ENCODE measurements around the gene ITCH. TPM values are rescaled to one million over a fixed set of nuclear protein-coding genes. Genes with fewer than 3 reads are reported as not detected.

ITCH gene
- total RNA-seq, 2 experiments from 2014 or later: 45.1 to 55.2 TPM

GRCh38 chr20:34537651-34538050 is 174.6 kb downstream of the ITCH start:
- Mint-ChIP-seq H3K4me3 (no peak overlapping the region), H3K9me3 (no peaks in the 10 kb centered on the region), H3K4me1 (peaks cover 6% of the 10 kb centered on the region), H3K27ac (no peak overlapping the region), H3K36me3 (peaks cover 9% of the 10 kb centered on the region), H3K27me3 (no peaks in the 10 kb centered on the region)
- DNase-seq: no peak

GRCh38 chr20:34538671-34539123 is 175.6 kb downstream of the ITCH start:
- H3K27me3 Mint-ChIP-seq: no peaks in the 10 kb centered on the region
- H3K9me3 Mint-ChIP-seq: no peaks in the 10 kb centered on the region
- peaks cover 6% of the 10 kb centered on the region for H3K4me1 Mint-ChIP-seq
- H3K27ac Mint-ChIP-seq: no peak overlapping the region
- peaks cover 9% of the 10 kb centered on the region for H3K36me3 Mint-ChIP-seq
- DNase-seq: peak; percentile 50
- no peak overlapping the region for H3K4me3 Mint-ChIP-seq

GRCh38 chr20:34539756-34540155 is 176.7 kb downstream of the ITCH start:
- Mint-ChIP-seq H3K27me3 (no peaks in the 10 kb centered on the region), H3K9me3 (no peaks in the 10 kb centered on the region), H3K36me3 (peaks cover 9% of the 10 kb centered on the region), H3K4me3 (no peak overlapping the region), H3K27ac (no peak overlapping the region), H3K4me1 (peaks cover 16% of the 10 kb centered on the region)
- DNase-seq: no peak

- Mint-ChIP-seq H3K27me3 (no peaks in the 10 kb centered on the region), H3K4me1 (peaks cover 18% of the 10 kb centered on the region), H3K4me3 (no peak overlapping the region), H3K27ac (peak overlapping the region; percentile 72), H3K36me3 (peaks cover 9% of the 10 kb centered on the region), H3K9me3 (no peaks in the 10 kb centered on the region)
- DNase-seq: no peak
These were observed 177.7 kb downstream of the ITCH start for GRCh38 chr20:34540596-34541263.

- Mint-ChIP-seq H3K9me3 (no peaks in the 10 kb centered on the region), H3K36me3 (peaks cover 6% of the 10 kb centered on the region), H3K27me3 (peaks cover 4% of the 10 kb centered on the region), H3K27ac (peak overlapping the region; percentile 72), H3K4me1 (peaks cover 18% of the 10 kb centered on the region), H3K4me3 (no peak overlapping the region)
- DNase-seq: no peak
These were observed 178.3 kb downstream of the ITCH start for GRCh38 chr20:34541264-34541901.

GRCh38 chr20:34541917-34542316 is 178.8 kb downstream of the ITCH start:
- peaks cover 8% of the 10 kb centered on the region for H3K27me3 Mint-ChIP-seq
- no peak overlapping the region for H3K4me3 Mint-ChIP-seq
- DNase-seq: no peak
- peaks cover 6% of the 10 kb centered on the region for H3K36me3 Mint-ChIP-seq
- H3K27ac Mint-ChIP-seq: no peak overlapping the region
- H3K9me3 Mint-ChIP-seq: no peaks in the 10 kb centered on the region
- peaks cover 18% of the 10 kb centered on the region for H3K4me1 Mint-ChIP-seq

GRCh38 chr20:34542439-34542838 is 179.4 kb downstream of the ITCH start:
- Mint-ChIP-seq H3K27ac (no peak overlapping the region), H3K4me3 (no peak overlapping the region), H3K9me3 (no peaks in the 10 kb centered on the region), H3K36me3 (peaks cover 6% of the 10 kb centered on the region), H3K4me1 (peaks cover 18% of the 10 kb centered on the region), H3K27me3 (peaks cover 9% of the 10 kb centered on the region)
- no peak for DNase-seq

GRCh38 chr20:34543463-34544056 is 180.5 kb downstream of the ITCH start:
- H3K27ac Mint-ChIP-seq: no peak overlapping the region
- H3K36me3 Mint-ChIP-seq: peaks cover 6% of the 10 kb centered on the region
- peaks cover 9% of the 10 kb centered on the region for H3K27me3 Mint-ChIP-seq
- H3K9me3 Mint-ChIP-seq: no peaks in the 10 kb centered on the region
- no peak overlapping the region for H3K4me3 Mint-ChIP-seq
- H3K4me1 Mint-ChIP-seq: peaks cover 18% of the 10 kb centered on the region
- no peak for DNase-seq

- Mint-ChIP-seq H3K27ac (no peak overlapping the region), H3K4me3 (peak overlapping the region; percentile 43), H3K36me3 (peaks cover 6% of the 10 kb centered on the region), H3K9me3 (no peaks in the 10 kb centered on the region), H3K27me3 (peaks cover 9% of the 10 kb centered on the region), H3K4me1 (peaks cover 19% of the 10 kb centered on the region)
- DNase-seq: peak; percentile 14
These were observed 181.2 kb downstream of the ITCH start for GRCh38 chr20:34544109-34544796.

GRCh38 chr20:34546751-34547181 is 183.7 kb downstream of the ITCH start:
- H3K27me3 Mint-ChIP-seq: peaks cover 9% of the 10 kb centered on the region
- no peak overlapping the region for H3K27ac Mint-ChIP-seq
- H3K4me3 Mint-ChIP-seq: no peak overlapping the region
- DNase-seq: no peak
- H3K4me1 Mint-ChIP-seq: peaks cover 15% of the 10 kb centered on the region
- H3K36me3 Mint-ChIP-seq: peaks cover 2% of the 10 kb centered on the region
- H3K9me3 Mint-ChIP-seq: no peaks in the 10 kb centered on the region

GRCh38 chr20:34547844-34548613 is 185.0 kb downstream of the ITCH start:
- no peak for DNase-seq
- H3K27me3 Mint-ChIP-seq: peaks cover 9% of the 10 kb centered on the region
- H3K27ac Mint-ChIP-seq: no peak overlapping the region
- H3K4me1 Mint-ChIP-seq: peaks cover 15% of the 10 kb centered on the region
- no peak overlapping the region for H3K4me3 Mint-ChIP-seq
- no peaks in the 10 kb centered on the region for H3K9me3 Mint-ChIP-seq
- peaks cover 2% of the 10 kb centered on the region for H3K36me3 Mint-ChIP-seq

- H3K27ac Mint-ChIP-seq: no peak overlapping the region
- H3K36me3 Mint-ChIP-seq: no peaks in the 10 kb centered on the region
- H3K4me1 Mint-ChIP-seq: peaks cover 9% of the 10 kb centered on the region
- no peak for DNase-seq
- no peaks in the 10 kb centered on the region for H3K9me3 Mint-ChIP-seq
- peaks cover 9% of the 10 kb centered on the region for H3K27me3 Mint-ChIP-seq
- no peak overlapping the region for H3K4me3 Mint-ChIP-seq
These were observed 186.3 kb downstream of the ITCH start for GRCh38 chr20:34549291-34549928.

- no peak for DNase-seq
- H3K9me3 Mint-ChIP-seq: no peaks in the 10 kb centered on the region
- H3K4me3 Mint-ChIP-seq: no peak overlapping the region
- H3K27ac Mint-ChIP-seq: no peak overlapping the region
- H3K36me3 Mint-ChIP-seq: no peaks in the 10 kb centered on the region
- peaks cover 9% of the 10 kb centered on the region for H3K27me3 Mint-ChIP-seq
- peaks cover 4% of the 10 kb centered on the region for H3K4me1 Mint-ChIP-seq
These were observed 186.8 kb downstream of the ITCH start for GRCh38 chr20:34549929-34550305.

GRCh38 chr20:34552569-34552968 is 189.5 kb downstream of the ITCH start:
- DNase-seq: no peak
- no peak overlapping the region for H3K27ac Mint-ChIP-seq

More at GRCh38 chr20:34552569-34552968, 189.5 kb downstream of the ITCH start:
- no peaks in the 10 kb centered on the region for H3K36me3 Mint-ChIP-seq
- H3K9me3 Mint-ChIP-seq: no peaks in the 10 kb centered on the region
- H3K27me3 Mint-ChIP-seq: no peaks in the 10 kb centered on the region
- H3K4me3 Mint-ChIP-seq: no peak overlapping the region
- peaks cover 4% of the 10 kb centered on the region for H3K4me1 Mint-ChIP-seq

Measured in activated naive CD8-positive, alpha-beta T cell treated with anti-CD3 and anti-CD28 coated beads for 36 hours (primary cell).